Measurements from ENCODE around the gene MRPL28.

DNA sequence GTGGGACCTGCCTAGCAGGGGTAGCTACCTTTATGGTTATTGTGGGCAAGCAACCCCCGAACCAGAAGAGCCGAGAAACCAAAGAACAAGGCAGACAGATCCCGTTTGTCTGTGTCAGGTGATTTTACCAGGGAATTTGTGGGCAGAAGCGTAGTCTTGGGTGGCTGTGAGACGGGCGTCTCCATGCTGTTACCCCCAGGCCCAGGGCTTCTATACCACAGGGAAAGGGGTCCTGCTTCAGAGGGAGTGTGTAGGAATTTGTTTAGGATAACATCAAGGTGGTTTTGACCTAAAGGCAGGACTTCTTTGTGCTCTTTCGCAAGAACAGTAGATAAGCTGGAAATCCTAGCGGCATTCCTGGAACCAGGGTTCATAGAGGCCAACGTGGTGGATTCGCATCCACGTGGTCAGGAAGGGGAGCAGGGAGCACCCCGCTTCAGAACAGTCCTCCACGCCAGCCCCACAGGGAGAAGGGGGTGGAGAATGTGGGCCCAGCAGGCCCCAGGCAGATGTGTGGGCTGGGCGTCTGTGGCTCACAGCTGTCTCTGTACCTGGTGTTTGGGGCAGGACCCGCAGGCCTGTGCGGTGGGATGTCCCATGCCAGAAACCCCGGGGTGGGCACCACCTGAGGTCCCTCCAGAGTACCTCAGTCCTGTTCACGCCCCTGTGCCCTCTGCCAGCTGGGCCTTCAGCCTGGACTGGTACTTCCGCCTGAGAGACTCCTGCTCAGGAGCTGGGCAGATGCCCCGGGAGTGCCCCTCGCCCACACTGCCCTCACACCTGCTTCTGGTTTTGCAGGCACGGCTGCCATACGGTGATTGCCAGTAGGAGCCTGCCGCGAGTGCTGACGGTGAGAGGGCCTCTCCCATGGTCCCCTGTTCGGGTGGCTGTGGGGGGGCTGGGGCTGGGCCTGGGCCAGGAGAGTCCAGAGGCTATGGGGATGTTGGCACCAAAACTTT lies 35.5 kb upstream of the MRPL28 start:
- TF ChIP-seq, protein P1, sequence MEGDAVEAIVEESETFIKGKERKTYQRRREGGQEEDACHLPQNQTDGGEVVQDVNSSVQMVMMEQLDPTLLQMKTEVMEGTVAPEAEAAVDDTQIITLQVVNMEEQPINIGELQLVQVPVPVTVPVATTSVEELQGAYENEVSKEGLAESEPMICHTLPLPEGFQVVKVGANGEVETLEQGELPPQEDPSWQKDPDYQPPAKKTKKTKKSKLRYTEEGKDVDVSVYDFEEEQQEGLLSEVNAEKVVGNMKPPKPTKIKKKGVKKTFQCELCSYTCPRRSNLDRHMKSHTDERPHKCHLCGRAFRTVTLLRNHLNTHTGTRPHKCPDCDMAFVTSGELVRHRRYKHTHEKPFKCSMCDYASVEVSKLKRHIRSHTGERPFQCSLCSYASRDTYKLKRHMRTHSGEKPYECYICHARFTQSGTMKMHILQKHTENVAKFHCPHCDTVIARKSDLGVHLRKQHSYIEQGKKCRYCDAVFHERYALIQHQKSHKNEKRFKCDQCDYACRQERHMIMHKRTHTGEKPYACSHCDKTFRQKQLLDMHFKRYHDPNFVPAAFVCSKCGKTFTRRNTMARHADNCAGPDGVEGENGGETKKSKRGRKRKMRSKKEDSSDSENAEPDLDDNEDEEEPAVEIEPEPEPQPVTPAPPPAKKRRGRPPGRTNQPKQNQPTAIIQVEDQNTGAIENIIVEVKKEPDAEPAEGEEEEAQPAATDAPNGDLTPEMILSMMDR (IDR thresholded peaks at IDR 0.05) = no peak
- TF ChIP-seq POLR2A (IDR thresholded peaks at IDR 0.05) (no peak), POLR2AphosphoS5 (IDR thresholded peaks at IDR 0.05) (no peak), EP300 (IDR thresholded peaks at IDR 0.05) (no peak)

Measured in gastroesophageal sphincter (tissue), 3 donors.